NCI-H1092 treated with DMSO at 0.1 percent for 48 hours (cell line): ENCODE results near the gene CHST13.

Experiments used
- DNase-seq: peaks from one replicate; lab custom pipeline; 2025; lab: John Stamatoyannopoulos, UW

The CHST13 gene

DNA sequence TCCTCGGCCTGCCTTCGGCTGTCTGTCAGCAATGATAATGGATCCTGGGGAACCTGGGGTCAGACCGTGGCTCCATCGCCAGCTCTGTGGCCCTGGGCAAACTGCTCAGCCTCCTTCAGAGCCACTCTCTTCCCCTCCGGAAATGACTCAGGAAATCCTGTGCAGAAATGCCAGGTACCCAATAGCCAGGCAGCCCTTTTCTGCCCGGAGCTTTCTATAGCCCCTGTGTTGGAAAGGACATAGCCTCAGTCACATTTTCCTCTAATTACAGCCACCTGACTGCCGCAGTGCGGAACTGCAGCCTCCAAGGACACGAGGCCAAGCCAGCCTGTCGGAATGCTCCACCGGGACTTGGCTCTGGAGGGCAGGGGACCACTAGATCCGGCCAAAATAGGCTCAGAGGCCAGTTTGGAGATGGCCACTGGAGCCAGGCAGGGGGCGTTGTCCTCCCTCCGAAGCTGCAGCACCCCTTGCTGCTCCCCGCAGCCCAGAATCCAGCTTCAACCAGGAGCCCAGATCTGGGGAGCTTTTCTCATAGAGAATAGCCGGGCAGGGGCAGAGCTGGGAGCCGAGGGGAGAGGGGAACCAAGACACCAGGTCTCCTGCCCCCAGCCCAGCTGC lies 36.7 kb upstream of the CHST13 start:
- no peak for DNase-seq

DNA sequence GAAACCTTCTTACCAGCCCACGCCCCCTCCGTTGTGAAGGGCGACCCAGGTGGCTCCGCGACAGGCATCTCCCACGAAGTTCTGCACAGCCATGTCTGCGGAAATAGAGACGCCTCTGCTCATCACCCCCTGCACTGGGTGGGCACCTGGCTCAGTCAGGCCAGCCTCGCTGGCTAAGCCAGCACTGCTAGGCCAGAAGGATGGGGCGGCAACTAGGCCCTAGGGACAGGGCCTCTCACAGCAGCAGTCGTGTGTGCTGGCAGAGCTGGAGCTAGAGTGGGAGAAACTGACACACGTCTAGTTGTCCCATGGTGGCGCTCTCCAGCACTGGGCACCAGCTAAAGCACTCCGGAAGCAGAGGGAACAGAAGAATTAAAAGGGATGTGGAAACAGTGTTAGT lies 35.8 kb upstream of the CHST13 start:
- no peak for DNase-seq

DNA sequence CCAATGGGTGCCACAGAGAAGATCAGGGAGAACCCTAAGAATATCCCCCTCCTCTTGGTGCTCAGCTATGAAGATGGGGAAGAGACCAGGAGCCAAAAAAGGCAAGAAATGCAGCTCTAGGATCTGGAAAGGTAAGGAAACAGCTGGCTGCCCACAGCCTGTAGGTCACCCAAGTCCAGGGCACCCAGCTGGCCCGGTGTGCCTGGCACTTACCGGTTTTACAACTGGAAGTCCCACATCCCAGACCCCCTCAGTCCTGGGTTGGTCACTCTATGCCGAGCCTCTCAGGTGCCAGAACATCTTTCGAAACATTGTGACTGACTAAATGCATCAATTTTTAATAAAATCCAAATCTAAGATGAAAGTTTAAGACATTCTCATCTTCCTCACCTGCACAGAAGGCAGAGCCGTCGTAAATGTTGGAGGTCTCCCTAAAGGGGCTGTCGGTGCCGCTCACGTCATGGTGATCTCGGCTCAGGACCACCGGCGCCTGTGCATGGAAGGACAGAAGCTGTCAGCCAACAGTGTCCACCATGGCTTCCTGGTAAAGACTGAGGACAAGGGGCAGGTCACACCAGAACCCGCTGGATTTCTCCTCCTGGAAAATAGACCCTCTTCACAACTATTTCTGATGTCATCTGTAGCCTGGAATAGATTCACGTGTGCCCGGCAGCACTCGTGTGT lies 34.9 kb upstream of the CHST13 start:
- no peak for DNase-seq

DNA sequence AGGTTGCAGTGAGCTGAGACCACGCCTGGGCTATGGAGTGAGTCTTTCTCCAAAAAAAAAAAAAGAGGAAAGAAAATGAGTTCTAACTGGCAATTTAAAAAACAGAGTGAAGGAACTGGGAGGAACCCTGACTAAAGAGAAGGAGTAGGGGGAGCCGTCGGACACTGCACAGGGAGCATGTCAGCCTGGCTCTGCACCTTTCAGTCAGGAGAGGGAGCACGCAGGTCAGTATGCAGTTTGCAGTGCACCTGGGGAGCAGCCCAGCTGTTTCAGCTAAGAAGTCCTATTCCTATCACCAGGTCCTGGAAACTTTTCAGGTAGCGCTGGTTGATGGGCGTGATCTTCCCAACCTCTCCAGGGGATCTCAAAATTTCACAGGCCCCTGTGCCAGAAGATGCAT lies 33.3 kb upstream of the CHST13 start:
- no peak for DNase-seq

DNA sequence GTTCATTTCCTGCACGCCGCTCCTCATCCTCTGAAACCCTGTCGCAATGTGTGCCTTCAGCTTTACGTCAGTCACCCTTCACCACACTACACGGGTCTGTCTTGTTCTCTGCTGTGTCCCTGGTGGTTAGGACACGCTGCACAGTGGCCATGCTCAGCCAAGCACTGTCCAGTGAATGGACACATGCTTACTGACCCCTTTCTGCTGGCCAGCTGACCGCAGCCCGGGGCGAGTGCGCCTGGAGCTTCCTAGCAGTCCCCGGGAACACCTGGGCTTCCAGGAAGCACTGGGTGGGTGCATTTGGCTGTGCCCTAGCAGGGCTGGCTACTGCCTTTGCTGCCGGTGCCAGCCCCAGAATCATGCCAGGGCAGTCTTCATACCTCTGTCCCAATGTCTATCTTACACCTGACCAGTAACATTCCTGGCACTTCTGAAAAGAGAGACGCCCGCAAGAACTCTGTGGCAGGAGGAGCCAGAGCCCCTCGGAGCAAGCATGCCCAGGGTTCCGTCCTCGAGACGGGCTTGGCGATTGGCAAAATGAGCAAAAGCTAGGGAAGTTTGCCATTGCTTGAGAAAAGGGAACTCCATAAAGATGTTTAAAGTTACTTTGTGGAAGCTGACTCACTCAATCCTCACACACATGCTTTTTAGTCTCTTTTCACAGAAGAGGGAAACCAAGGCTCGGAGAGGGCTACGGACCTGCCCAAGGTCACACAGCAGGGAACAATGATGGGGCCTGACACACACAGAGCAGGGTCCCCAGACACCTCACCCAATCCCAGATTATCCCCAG lies 32.5 kb upstream of the CHST13 start:
- no peak for DNase-seq

- DNase-seq: no peak
These were observed 30.9 kb upstream of the CHST13 start for GRCh38 chr3:126493051-126493450.

GRCh38 chr3:126493739-126494138 lies 30.2 kb upstream of the CHST13 start:
- peak; percentile 23 for DNase-seq

GRCh38 chr3:126494204-126494969 lies 29.6 kb upstream of the CHST13 start:
- DNase-seq: no peak

- DNase-seq: no peak
These were observed 29.1 kb upstream of the CHST13 start for GRCh38 chr3:126494970-126495230.

- DNase-seq: no peak
These were observed 28.2 kb upstream of the CHST13 start for GRCh38 chr3:126495786-126496185.

- DNase-seq: no peak
These were observed 26.8 kb upstream of the CHST13 start for GRCh38 chr3:126496894-126497850.

DNA sequence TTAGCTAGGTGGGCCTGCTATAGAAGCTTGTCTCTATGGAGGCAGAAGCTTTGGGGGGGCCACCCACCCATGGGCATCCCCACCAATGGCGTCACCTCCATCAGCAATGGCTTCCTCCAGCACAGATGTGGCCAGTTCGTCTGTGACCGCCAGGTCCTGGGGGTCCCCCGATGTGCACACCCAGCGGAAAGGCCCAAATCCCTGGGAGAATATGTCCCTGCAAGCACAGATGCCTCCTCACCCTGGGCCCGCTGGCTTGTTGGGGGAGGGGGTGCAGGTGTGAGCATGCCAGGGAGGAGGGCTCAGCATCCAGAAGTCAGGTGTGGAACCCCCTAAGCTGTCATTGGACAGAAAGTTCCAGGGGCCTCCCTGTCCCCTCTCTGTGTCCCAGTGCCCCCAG lies 26.0 kb upstream of the CHST13 start:
- no peak for DNase-seq

DNA sequence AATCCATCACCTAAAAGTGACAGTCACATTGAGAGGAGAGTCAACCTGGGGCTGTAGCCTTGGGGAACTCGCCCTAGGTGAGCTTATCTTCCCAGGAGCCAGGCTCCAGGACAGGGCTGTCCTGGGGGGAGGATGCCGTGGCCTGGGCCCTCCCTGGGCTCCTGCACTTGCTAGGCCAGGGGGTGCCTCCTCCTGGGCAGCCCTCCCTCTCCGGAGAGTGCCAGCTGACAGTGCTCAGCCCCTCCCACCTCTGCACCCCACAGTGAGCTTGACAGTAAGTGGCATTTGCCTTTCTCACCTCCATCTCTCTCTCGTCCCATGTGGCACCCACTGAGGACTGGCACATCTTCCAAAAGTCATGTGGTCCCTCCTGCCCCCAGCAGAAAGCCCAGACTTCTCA lies 25.5 kb upstream of the CHST13 start:
- DNase-seq: no peak

GRCh38 chr3:126498929-126499328 lies 25.0 kb upstream of the CHST13 start:
- no peak for DNase-seq

DNA sequence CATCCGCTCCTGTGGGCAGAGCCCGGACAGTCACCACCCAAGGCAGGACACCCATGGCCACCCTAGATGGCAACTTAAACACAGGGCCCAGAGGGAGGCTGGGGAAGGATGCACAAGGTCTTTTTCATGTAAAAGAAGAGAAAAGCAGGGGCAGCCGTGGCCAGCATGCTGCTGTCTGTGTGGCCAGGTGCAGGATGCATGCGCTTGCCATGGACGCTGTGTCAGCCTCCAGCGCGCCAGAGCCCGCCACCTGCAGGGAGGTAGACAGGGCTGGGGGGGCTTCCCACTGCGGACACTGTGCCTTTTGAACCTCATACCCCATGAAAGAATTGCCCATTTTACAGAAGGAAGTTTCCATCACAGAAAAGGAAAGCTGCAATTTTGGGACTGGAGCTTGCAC lies 24.6 kb upstream of the CHST13 start:
- DNase-seq: no peak

GRCh38 chr3:126500016-126500415 lies 23.9 kb upstream of the CHST13 start:
- no peak for DNase-seq

DNA sequence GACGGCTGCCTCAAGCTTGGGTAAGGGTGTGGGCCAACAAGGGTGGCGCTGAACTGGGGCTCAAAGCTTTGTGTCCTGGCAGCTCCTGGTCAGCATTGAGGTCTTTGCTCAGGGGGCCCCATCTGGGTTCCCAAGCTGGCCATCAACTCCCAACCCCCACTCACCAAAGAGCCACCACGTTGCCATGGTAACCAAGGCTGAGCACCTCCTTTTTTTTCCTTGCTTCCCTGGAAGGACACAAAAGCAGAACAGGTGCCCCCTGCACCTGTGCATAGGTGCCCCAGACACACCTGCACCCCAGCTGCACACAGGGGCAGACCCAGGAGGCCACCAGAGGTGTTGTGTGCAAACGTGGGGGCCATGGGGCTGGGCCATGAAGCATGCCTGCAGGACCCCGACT lies 22.9 kb upstream of the CHST13 start:
- no peak for DNase-seq

- no peak for DNase-seq
These were observed 22.2 kb upstream of the CHST13 start for GRCh38 chr3:126501736-126502135.

GRCh38 chr3:126502656-126503055 lies 21.3 kb upstream of the CHST13 start:
- DNase-seq: no peak

GRCh38 chr3:126503701-126504100 lies 20.3 kb upstream of the CHST13 start:
- DNase-seq: no peak

DNA sequence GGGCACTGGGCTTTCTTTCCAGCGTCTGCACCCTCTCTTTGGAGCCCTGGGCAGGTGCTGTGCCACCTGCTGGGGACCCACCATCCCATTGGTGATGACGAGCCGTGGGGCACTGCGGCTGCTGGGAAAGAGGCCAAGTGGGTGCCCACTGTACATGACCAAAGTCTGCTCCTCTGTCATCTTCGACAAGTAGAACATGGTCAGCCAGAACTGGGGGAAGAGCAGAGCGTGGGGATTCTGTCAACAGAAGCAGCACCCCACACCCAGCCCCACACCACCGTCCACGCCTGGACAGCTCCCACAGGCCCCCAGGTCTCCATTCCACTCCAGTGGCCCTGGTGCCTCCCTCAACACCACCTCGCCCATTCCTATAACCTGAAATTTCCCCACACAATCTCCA lies 16.1 kb upstream of the CHST13 start:
- DNase-seq: no peak

DNA sequence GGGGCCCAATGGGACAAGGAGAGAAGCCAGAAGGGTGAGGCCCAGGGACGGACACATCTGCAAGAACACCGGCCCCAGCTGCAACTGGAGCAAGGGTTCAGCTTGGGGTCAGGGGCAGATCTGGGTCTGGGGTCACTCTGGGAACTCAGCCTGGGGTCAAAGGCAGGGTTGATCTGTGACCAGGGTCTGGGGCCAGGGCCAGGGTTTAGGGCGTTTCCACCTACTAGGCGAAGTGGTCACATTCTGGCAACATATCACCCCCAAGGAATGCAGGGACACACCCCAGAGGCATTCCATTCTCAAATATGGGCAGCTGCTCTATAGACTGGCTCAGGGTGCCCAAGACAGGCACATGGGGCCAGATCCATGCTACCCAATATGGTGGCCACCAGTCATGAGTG lies 15.4 kb upstream of the CHST13 start:
- DNase-seq: no peak
